ENCODE results near the gene EIF3I. TPM values are rescaled to one million over a fixed set of nuclear protein-coding genes. Genes with fewer than 3 reads are reported as not detected.

The EIF3I gene
- total and polyA plus RNA-seq, 2 of the 8 experiments (the other 6 are each of a cell fraction or from before 2014, with no cell fraction given), result 247 to 346 TPM

DNA sequence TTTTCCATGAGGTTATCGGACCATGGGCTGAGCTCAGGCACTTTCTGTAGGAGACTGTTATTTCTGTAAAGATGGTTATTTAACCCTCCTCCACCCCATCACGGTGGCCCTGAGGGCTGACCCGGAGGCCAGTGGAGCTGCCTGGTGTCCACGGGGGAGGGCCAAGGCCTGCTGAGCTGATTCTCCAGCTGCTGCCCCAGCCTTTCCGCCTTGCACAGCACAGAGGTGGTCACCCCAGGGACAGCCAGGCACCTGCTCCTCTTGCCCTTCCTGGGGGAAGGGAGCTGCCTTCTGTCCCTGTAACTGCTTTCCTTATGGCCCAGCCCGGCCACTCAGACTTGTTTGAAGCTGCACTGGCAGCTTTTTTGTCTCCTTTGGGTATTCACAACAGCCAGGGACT, 24.4 kb upstream of the EIF3I start (continued):
- TF ChIP-seq RNF2 (IDR thresholded peaks at IDR 0.05; ENCODE audit: borderline replicate concordance, low read depth, low read length, missing control alignments, poor library complexity, severe bottlenecking) (no peak), ZNF274 (IDR thresholded peaks at IDR 0.05; ENCODE audit: borderline replicate concordance, extremely low read depth, low read length) (no peak), SIN3A (conservative IDR thresholded peaks at IDR 0.05 in 1 of 2, IDR thresholded peaks at IDR 0.05 in 1 of 2; ENCODE audit: low read depth in 1 of 2, low read length in 2 of 2) (no peak)
